Islet of Langerhans (tissue), 1 donor: ENCODE measurements around the gene FIZ1.

ENCODE experiments used
- FAIRE-seq: peaks from one replicate; lab custom pipeline; 2011; peaks lifted over from hg19 to GRCh38; lab: Jason Lieb, UNC

FIZ1 gene

DNA sequence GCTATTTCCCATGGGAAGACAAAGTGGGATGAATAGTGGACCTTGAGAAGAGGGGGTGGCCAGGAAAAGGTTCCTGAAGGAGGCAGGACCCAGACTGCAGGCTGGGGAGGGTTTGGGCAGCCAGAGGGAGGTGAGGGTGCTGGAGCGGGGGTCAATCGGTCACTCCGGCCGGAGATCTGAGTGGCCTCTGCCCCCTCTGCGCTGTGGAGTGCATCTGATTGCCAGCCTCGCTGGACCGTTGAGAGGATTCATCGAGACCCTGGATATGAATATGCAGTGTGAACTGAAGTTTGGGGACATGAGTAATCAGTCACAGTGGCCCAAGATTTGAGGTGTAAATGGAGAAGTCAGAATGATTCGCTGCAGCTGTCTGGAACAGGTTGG is 36.0 kb upstream of the FIZ1 start:
- no peak for FAIRE-seq

DNA sequence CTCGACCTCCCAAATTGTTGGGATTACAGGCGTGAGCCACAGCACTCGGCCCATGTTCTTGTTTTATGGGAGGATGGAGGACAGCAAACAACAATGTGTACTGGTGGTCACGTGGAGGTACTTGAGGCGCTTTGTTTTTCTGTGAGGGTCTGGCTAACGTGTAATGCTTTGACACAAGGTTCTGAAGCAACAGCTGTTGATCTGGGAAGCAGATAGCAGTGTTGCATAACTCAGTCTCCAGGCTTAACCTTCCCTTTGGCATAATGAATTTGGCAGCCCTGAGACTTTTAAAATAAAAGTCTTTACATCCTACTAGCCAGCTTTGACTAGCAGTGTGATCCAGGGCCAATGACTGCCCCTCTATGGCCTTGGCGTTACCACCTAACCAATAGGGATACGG is 34.5 kb upstream of the FIZ1 start:
- no peak for FAIRE-seq

DNA sequence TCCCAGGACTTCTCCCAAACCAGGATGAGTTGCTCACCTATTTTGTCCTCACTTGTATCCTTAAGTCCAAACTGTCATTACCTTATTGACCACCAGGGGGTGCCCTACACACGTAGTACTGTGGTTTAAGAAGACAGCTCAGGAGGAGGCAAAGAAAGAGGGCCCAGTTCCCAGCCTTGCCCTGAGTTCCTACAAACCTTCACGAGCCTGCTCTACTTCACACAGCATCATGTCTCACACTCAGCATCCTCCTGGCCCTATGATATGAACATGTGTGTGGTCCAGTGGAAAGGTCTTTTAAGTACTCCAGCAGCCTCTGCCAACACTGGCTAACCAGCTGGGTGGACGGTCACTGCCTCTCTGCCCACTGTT is 33.1 kb upstream of the FIZ1 start:
- peak; percentile 33 for FAIRE-seq

DNA sequence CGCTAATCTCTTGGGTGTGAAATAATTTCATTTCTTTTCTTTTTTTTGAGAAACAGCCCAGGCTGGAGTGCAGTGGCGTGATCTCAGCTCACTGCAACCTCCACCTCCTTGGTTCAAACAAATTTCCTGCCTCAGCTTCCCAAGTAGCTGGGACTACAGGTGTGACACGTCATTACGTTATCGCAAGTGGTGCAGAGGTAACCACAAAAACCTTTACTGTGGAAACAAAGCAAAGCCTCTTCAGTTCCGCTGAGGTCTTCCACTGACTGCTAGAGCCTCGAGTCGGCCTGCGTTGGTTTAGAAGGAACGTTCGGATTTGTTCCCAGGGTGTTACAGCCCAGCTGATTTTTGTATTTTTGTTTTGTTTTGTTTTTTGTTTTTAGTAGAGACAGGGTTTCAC is 27.0 kb upstream of the FIZ1 start:
- no peak for FAIRE-seq

DNA sequence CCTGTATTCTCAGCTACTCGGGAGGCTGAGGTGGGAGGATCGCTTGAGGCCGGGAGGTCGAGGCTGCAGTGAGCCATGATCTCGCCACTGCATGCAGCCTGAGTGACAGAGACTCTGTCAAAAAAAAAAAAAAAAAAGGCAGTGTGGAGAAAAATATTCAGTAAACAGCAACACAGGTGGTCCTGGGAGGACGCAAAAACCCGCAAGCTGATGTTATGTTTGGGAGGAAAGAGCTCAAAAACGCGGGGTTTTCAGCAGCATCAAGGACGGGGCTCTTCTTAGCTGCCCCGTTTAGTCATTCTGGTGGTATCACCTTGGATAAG is 25.6 kb upstream of the FIZ1 start:
- FAIRE-seq: no peak

DNA sequence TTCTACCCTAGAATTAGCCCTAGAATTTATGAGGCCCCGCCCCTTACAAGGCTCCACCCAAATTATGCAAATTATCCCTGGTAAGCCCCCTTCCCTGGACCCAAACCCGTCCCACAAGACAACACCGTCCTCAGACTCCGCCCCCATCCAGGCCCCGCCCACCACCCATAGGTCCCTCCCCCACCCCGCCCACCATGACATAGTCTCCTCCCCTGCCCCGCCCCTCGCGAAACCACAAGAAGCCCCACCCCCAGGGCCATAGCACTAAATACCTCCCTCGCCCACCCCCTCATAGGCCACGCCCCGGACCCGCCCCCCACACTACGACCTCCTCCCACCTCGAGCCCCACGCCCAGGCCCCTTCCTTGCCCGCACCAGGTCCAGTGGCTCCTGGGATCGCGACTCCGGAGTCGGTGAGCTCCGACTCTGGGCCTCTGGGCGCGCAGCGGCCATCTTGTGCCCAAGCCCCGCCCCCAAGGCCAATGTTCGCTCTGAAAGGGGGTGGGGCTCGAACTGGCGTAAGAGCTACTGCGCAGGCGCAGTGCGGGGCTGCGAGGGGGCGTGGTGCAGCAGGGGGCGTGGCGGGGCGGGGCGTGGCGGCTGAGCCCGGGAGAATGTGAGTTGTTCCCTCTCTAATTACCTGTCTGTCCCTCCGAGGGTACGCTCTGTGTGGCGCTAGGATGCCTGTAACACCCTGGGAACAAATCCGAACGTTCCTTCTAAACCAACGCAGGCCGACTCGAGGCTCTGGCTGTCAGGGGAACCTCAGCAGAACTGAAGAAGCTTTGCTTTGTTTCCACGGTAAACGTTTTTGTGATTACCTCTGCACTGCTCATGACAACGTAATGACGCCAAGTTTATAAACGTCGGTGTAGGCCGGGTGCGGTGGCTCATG is 25.0 kb upstream of the FIZ1 start, which contains the start of gene ZNF784:
ZNF784 (minus strand) TSS at position 458 of the 895 bp plus-strand sequence; CDS start at position 453, 5 bp downstream.
- FAIRE-seq: no peak

DNA sequence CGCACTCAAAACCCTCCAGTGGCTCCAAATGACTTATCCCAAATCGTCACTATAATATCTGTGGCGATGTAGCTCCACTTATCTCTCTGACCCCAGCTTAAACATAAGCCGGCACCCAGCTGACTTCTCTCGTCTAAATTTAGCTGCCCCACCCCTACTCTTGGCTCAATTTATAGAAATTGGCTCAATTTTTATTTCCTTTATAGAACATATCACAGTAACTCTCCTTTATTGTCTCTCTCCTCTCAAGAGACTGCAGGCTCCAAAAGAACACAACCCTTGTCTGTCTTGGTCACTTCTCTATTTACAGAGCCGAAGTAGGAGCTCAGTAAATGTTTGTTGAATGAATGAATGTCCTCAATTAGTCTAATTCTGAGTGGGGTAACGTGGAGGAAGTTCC is 24.2 kb upstream of the FIZ1 start:
- FAIRE-seq: no peak

DNA sequence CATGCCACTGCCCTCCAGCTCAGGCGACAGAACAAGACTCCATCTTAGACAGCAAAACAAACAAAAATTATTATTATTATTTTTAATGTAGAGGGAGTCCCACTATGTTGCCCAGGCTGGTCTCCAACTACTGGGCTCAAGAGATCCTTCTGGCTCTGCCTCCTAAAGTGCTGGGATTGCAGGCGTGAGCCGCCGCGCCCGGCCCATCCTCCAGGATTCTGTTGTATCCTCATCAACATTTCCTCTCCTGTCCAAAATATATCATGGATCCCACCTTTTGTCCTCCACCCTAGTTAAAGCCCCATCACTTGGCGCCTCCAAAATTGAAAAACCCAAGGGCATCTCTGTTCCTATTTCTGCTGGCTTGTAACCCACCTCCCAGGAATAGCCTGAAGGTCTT is 23.8 kb upstream of the FIZ1 start:
- no peak for FAIRE-seq

DNA sequence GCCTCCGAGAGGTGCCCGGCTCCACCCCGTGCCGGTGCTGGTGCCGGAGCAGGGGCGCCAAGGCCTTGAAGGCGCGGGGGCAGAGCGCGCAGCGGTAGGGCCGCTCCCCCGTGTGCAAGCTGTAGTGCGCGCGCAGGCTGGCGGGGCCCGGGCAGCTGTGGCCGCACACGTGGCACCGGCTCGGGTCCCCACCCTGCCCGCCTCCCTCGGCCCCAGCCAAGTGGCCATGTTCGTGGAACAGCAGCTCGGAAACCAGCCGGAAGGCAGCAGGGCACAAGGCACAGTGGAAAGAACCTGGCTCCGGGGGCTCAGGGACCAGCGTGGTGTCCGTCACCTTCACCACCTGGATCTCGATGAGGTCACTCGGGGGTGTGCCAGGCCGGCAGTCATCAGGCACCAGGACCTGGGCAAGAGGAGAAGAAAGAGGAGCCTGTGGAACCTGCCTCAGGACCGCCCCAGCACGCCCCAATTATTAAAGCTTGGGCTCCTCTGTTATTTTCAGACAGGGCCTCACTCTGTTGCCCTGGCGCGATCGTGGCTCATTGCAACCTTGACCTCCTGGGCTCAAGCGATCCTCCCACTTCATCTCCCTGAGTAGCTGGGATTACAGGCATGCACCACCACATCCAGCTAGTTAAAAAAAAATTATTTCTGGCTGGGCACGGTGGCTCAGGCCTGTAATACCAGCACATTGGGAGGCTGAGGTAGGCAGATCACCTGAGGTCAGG is 23.1 kb upstream of the FIZ1 start:
- no peak for FAIRE-seq

DNA sequence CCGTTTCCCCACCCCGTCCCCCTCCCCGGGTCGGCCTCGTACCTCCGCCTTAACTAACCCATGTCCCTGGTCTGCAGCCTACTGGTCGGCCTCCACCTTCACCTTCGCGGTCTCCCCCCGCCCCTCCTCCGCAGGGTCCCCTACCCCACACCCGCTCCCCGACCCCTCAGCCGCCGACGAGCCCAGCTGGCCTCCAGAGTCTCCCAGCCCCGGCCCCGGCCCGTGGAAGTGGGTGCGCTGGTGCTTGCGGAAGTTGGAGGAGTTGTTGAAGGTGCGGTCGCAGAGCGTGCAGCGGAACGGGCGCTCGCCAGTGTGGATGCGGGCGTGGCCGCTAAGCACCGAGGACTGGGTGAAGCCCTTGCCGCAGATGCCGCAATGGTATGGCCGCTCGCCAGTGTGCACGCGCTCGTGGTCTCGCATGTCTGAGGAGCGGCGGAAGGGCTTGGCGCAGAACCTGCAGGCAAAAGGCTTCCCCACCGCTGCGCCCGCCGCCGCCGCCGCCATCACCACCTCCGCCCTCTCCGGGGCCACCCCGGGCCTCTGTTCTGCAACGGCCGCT is 22.4 kb upstream of the FIZ1 start:
- no peak for FAIRE-seq

DNA sequence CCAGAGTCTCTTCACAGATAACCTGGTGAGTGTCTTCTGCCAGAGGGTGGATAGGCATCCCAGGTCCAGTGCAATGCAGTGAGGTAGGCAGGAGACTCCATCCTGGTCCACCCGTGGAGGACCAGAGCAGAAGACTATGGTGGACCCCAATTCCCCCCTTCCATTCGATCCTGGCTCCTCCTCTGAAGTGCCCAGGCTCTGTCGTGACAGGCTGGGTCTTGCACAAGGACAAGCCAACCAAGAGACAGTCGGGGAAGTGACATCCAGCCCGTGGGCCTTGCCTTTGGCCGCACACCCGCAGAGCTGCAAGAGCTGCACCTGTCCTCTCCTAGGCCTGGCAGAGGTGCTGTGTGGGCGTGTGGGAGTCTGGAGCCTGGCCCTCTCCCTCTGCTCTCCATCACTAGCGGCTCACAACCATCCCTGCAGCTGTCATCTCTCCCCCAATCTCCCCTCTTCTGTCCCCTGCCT is 21.9 kb upstream of the FIZ1 start:
- FAIRE-seq: no peak

DNA sequence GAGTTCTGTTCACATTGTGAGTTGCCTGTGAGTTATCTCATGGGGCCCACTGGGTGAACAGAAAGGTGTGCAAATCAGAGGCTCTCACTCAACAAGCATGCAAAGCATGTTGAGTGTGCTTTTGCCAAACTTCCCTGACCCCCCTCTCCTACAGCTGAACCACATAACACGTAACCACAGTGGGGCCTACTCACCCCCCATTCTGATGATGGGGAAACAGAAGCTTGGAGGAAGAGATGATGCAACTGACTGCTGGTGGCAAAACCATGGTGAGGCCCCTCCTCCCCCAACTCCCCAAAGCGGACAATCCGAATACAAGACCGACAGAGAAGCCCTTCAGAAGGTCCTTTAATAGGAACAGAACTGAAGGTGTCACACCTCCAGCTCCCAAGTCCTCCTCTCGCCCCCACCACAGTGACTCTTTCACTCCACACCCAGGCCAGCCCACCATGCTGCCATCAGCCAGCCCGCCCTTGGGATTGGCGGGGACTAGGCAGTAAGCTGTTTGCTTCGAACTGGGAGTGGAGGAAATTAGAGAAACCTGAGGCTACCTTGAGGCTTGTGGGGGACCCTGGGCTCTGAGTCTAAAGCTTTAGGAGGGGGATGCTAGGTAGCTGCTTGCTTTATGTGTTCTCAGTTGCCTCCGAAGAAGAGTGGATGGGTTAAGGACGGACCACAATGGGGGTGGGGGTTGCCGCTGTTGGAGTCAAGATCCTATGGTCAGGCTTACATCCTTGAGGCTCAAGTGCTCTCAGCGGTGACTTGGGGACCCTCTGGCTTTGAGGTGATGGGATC is 21.3 kb upstream of the FIZ1 start:
- no peak for FAIRE-seq

DNA sequence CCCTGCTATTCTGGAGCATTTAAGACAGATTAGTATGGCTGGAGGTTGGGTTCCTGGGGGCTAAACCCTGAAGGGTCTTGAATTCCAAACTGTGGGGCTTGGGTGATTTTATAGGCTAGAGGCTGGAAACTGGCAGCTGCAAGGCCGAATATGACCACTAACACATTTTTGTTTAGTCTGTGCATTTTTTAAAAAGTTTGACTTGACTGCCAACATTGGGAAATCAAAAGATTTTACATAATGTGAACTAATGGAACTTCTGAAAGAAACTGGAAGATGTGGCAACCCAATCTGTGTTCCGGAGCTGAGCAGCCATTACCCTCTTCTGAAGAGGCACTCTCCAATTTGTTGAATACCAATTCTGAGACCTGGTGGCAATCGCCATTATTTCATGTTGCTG is 20.0 kb upstream of the FIZ1 start:
- no peak for FAIRE-seq

DNA sequence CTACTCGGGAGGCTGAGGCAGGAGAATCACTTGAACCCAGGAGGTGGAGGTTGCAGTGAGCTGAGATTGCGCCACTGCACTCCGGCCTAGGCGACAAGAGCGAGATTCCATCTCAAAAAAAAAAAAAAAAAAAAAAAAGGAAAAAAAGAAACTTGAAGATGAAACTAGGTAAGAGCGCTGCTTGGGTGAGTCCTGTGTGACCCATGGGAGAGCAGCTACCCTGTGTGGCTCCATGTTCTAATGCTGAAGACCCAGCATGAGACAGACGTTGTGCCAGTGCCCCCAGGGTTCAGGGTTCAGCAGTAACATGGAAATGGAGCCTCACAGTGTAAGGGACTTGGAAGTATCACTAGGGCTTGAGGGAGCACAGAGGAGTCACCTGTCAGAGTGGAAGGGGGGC is 19.1 kb upstream of the FIZ1 start:
- FAIRE-seq: no peak

DNA sequence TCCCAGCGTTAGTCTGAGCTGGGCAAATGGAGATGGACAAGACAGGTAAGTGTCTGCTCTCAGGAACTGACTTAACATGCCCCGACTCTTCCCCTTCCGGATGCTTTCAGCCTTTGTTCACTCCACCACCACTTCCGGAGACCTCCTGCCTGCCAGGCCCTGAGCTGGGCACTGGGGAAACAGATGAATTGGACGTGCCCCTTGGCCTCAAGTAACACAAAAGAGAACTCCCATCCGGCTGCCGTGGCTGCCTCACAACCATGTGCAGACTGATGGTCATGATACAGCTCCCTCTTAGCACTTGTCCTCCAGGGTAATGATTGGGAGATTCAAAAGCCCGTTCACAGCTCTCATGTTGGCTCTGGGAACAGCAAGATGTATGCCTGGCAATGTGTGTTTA is 18.1 kb upstream of the FIZ1 start:
- no peak for FAIRE-seq

DNA sequence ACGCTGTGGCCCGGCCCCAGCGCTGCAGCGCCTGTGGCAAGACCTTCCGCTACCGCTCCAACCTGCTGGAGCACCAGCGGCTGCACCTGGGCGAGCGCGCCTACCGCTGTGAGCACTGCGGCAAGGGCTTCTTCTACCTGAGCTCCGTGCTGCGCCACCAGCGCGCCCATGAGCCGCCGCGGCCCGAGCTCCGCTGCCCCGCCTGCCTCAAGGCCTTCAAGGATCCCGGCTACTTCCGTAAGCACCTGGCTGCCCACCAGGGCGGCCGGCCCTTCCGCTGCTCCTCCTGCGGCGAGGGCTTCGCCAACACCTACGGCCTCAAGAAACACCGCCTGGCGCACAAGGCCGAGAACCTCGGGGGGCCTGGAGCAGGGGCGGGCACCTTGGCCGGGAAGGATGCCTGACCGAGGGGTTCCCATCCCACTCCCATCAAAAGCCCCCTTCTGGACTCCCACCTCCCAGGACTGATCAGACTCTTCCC is 17.1 kb upstream of the FIZ1 start:
- no peak for FAIRE-seq

DNA sequence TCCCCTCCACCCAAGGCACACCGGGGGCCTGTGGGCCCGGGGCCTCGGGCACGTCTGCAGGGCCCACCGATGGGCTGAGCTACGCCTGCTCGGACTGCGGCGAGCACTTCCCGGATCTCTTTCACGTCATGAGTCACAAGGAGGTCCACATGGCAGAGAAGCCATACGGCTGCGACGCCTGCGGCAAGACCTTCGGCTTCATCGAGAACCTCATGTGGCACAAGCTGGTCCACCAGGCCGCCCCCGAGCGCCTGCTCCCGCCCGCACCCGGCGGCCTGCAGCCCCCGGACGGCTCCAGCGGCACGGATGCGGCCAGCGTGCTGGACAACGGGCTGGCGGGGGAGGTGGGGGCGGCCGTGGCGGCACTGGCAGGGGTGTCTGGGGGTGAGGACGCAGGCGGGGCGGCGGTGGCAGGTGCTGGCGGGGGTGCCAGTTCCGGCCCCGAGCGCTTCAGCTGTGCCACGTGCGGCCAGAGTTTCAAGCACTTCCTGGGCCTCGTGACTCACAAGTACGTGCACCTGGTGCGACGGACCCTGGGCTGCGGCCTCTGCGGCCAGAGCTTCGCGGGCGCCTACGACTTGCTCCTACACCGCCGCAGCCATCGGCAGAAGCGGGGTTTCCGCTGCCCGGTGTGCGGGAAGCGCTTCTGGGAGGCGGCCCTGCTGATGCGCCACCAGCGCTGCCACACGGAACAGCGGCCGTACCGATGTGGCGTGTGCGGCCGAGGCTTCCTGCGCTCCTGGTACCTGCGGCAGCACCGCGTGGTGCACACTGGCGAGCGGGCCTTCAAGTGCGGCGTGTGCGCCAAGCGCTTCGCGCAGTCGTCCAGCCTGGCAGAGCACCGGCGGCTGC is 16.5 kb upstream of the FIZ1 start:
- FAIRE-seq: no peak

DNA sequence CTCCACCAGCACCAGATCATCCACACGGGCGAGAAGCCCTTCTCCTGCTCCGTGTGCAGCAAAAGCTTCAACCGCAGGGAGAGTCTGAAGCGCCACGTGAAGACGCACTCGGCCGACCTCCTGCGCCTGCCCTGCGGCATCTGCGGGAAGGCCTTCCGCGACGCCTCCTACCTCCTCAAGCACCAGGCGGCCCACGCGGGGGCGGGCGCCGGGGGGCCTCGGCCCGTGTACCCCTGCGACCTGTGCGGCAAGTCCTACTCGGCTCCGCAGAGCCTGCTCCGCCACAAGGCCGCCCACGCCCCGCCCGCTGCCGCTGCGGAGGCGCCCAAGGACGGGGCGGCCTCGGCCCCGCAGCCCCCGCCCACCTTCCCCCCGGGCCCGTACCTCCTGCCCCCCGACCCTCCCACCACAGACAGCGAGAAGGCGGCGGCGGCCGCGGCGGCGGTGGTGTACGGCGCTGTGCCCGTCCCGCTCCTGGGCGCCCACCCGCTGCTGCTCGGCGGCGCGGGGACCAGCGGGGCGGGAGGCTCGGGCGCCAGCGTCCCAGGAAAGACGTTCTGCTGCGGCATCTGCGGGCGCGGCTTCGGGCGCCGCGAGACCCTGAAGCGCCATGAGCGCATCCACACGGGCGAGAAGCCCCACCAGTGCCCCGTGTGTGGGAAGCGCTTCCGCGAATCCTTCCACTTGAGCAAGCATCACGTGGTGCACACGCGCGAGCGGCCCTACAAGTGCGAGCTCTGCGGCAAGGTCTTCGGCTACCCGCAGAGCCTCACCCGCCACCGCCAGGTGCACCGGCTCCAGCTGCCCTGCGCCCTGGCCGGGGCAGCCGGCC is 15.6 kb upstream of the FIZ1 start:
- FAIRE-seq: no peak

DNA sequence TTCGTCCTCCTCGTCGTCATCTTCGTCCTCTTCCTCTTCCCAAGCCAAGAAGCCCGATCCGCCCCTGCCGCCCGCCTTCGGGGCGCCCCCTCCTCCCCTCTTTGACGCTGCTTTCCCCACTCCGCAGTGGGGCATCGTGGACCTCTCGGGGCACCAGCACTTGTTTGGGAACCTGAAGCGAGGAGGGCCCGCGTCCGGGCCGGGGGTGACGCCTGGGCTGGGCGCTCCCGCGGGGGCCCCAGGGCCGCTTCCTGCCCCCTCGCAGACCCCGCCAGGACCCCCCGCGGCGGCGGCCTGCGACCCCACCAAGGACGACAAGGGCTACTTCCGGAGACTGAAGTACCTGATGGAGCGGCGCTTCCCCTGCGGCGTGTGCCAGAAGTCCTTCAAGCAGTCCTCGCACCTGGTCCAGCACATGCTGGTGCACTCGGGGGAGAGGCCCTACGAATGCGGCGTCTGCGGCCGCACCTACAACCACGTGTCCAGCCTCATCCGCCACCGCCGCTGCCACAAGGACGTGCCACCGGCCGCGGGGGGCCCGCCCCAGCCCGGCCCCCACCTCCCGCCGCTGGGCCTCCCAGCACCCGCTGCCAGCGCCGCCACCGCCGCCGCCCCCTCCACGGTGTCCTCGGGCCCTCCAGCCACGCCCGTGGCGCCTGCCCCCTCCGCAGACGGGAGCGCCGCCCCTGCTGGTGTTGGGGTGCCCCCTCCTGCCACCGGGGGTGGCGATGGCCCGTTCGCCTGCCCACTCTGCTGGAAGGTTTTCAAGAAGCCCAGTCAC is 14.8 kb upstream of the FIZ1 start:
- FAIRE-seq: no peak

DNA sequence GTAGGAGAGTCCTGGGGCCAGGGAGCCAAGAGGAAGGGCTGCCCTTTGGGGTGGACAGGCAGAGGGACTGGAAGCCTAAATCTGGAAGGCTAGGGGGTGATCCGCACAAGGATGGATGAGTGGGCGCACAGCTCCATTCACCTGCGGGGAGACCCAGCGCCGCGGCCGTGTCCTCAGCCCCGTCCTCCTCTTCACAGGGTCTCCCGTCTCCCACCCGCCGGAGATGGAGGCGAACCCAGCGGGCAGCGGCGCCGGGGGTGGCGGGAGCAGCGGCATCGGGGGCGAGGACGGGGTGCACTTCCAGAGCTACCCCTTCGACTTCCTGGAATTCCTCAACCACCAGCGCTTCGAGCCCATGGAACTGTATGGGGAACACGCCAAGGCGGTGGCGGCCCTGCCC is 14.1 kb upstream of the FIZ1 start:
- FAIRE-seq: no peak
